ENCODE data around the gene TLK2.

- TF ChIP-seq, protein P1, sequence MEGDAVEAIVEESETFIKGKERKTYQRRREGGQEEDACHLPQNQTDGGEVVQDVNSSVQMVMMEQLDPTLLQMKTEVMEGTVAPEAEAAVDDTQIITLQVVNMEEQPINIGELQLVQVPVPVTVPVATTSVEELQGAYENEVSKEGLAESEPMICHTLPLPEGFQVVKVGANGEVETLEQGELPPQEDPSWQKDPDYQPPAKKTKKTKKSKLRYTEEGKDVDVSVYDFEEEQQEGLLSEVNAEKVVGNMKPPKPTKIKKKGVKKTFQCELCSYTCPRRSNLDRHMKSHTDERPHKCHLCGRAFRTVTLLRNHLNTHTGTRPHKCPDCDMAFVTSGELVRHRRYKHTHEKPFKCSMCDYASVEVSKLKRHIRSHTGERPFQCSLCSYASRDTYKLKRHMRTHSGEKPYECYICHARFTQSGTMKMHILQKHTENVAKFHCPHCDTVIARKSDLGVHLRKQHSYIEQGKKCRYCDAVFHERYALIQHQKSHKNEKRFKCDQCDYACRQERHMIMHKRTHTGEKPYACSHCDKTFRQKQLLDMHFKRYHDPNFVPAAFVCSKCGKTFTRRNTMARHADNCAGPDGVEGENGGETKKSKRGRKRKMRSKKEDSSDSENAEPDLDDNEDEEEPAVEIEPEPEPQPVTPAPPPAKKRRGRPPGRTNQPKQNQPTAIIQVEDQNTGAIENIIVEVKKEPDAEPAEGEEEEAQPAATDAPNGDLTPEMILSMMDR (IDR thresholded peaks at IDR 0.05; ENCODE audit: low read length) = no peak
- TF ChIP-seq EZH2 (optimal IDR thresholded peaks at IDR 0.05; ENCODE audit: low read depth, low read length) = no peak
Observed at GRCh38 chr17:62653826-62654761, 175.5 kb downstream of the TLK2 start.
